ENCODE data around the gene MOCS2.

MOCS2 gene

GRCh38 chr5:53069626-53070025 lies 39.9 kb downstream of the MOCS2 start:
- Histone ChIP-seq H3K4me3 (replicated peaks; ENCODE audit: insufficient read depth, low read length) (no peak overlapping the region), H3K27ac (replicated peaks) (no peak overlapping the region), H3K27me3 (ENCODE audit: insufficient read depth, poor library complexity, severe bottlenecking) (peaks cover 2% of the 10 kb centered on the region)
- DNase-seq (ENCODE audit: low read depth in 1 of 2, low spot score in 1 of 2) = no peak
- TF ChIP-seq CTCF (IDR thresholded peaks at IDR 0.05; ENCODE audit: insufficient read depth, low read length) (no peak), REST (IDR thresholded peaks at IDR 0.05; ENCODE audit: insufficient replicate concordance, low read depth) (no peak), SPI1 (IDR thresholded peaks at IDR 0.05; ENCODE audit: borderline replicate concordance, low read depth) (no peak), POLR2AphosphoS5 (IDR thresholded peaks at IDR 0.05; ENCODE audit: low read depth) (no peak), GABPA (IDR thresholded peaks at IDR 0.05; ENCODE audit: low read depth) (no peak)

- Histone ChIP-seq H3K4me3 (replicated peaks; ENCODE audit: insufficient read depth, low read length) (no peak overlapping the region), H3K27ac (replicated peaks) (no peak overlapping the region), H3K27me3 (ENCODE audit: insufficient read depth, poor library complexity, severe bottlenecking) (no peaks in the 10 kb centered on the region)
- no peak for DNase-seq (ENCODE audit: low read depth in 1 of 2, low spot score in 1 of 2)
- TF ChIP-seq SPI1 (IDR thresholded peaks at IDR 0.05; ENCODE audit: borderline replicate concordance, low read depth) = no peak
- no peak for TF ChIP-seq POLR2AphosphoS5 (IDR thresholded peaks at IDR 0.05; ENCODE audit: low read depth)
- TF ChIP-seq REST (IDR thresholded peaks at IDR 0.05; ENCODE audit: insufficient replicate concordance, low read depth) = no peak
Measured at GRCh38 chr5:53068291-53068836, 41.2 kb downstream of the MOCS2 start.

GRCh38 chr5:53067641-53068040 lies 41.9 kb downstream of the MOCS2 start:
- no peak for DNase-seq (ENCODE audit: low read depth in 1 of 2, low spot score in 1 of 2)
- Histone ChIP-seq H3K4me3 (replicated peaks; ENCODE audit: insufficient read depth, low read length) (no peak overlapping the region), H3K27ac (replicated peaks) (no peak overlapping the region), H3K27me3 (ENCODE audit: insufficient read depth, poor library complexity, severe bottlenecking) (no peaks in the 10 kb centered on the region)
- TF ChIP-seq REST (IDR thresholded peaks at IDR 0.05; ENCODE audit: insufficient replicate concordance, low read depth) = no peak
- TF ChIP-seq SPI1 (IDR thresholded peaks at IDR 0.05; ENCODE audit: borderline replicate concordance, low read depth) = no peak

GRCh38 chr5:53066088-53066487 lies 43.5 kb downstream of the MOCS2 start:
- no peak for DNase-seq (ENCODE audit: low read depth in 1 of 2, low spot score in 1 of 2)
- TF ChIP-seq GABPA (IDR thresholded peaks at IDR 0.05; ENCODE audit: low read depth) (no peak), REST (IDR thresholded peaks at IDR 0.05; ENCODE audit: insufficient replicate concordance, low read depth) (no peak), POLR2AphosphoS5 (IDR thresholded peaks at IDR 0.05; ENCODE audit: low read depth) (no peak), SPI1 (IDR thresholded peaks at IDR 0.05; ENCODE audit: borderline replicate concordance, low read depth) (no peak), CTCF (IDR thresholded peaks at IDR 0.05; ENCODE audit: insufficient read depth, low read length) (no peak)
- no peak overlapping the region for H3K4me3 ChIP-seq (replicated peaks; ENCODE audit: insufficient read depth, low read length)
- H3K27me3 ChIP-seq (ENCODE audit: insufficient read depth, poor library complexity, severe bottlenecking) = no peaks in the 10 kb centered on the region
- H3K27ac ChIP-seq (replicated peaks) = no peak overlapping the region
